Muscle of leg (tissue), 11 donors: ENCODE data around the gene CAPN14. TPM values are rescaled to one million over a fixed set of nuclear protein-coding genes. Genes with fewer than 3 reads are reported as not detected.

Source experiments
- DNase-seq: peaks from one replicate; pipeline ENCODE4 v3.0.0; 2013
- H3K27ac ChIP-seq: one replicate; pipeline ENCODE4 v1.5.1; 2013; ENCODE audit warnings: mild to moderate bottlenecking, low read length, control low read depth
- H3K27me3 ChIP-seq: one replicate; pipeline ENCODE4 v1.6.1; 2013; ENCODE audit warnings: low read length; ENCODE audit not compliant: control insufficient read depth, insufficient read depth
- H3K36me3 ChIP-seq: one replicate; pipeline ENCODE4 v1.6.1; 2013; ENCODE audit warnings: low read length; ENCODE audit not compliant: control insufficient read depth, insufficient read depth
- H3K4me1 ChIP-seq: one replicate; pipeline ENCODE4 v1.6.1; 2013; ENCODE audit warnings: low read length; ENCODE audit not compliant: control insufficient read depth, insufficient read depth
- H3K4me3 ChIP-seq: one replicate; pipeline ENCODE4 v1.5.1; 2013; ENCODE audit warnings: low read length, control low read depth
- H3K9me3 ChIP-seq: replicated peaks from 2 replicates; pipeline ENCODE4 v1.6.1; 2013; ENCODE audit warnings: low read depth, low read length; ENCODE audit not compliant: control insufficient read depth
- WGBS: methylation state at CpG from one replicate; pipeline ENCODE4 v1.1.5; 2013; ENCODE audit warnings: missing lambda C conversion rate; ENCODE audit not compliant: insufficient coverage; 5-methylcytosine and 5-hydroxymethylcytosine counted together
- polyA plus RNA-seq, 8 donors: library from polyadenylated mRNA; unstranded; fragments of 120-200 nt; gene quantifications; one replicate each; pipeline versions ENCODE4 v1.2.1 to v1.2.3, GENCODE V29; 2013; ENCODE audit warnings: inconsistent platforms in 1 of 8, low replicate concordance in 1 of 8; ENCODE audit not compliant: insufficient read length in 8 of 8, insufficient read depth in 1 of 8
- total RNA-seq: library from RNA; stranded (reverse); fragments of 120-200 nt; gene quantifications from one replicate; pipeline ENCODE4 v1.2.4, GENCODE V29; 2013

Gene CAPN14
- total and polyA plus RNA-seq, 9 donors: 0.04 to 0.09 (median 0.06) TPM; not detected in 3

GRCh38 chr2:31150120-31150670, 67.1 kb downstream of the CAPN14 start:
- WGBS: 75% methylated on average over 2 of the region's 6 CpGs
- no peaks in the 10 kb centered on the region for H3K9me3 ChIP-seq
- no peaks in the 10 kb centered on the region for H3K36me3 ChIP-seq
- H3K4me3 ChIP-seq: no peak overlapping the region
- no peak overlapping the region for H3K27ac ChIP-seq
- H3K4me1 ChIP-seq: no peaks in the 10 kb centered on the region
- no peak for DNase-seq
- H3K27me3 ChIP-seq: peaks cover 9% of the 10 kb centered on the region

- no peak overlapping the region for H3K4me3 ChIP-seq
- DNase-seq: no peak
- WGBS: no CpG with 5 or more reads among the region's 2 CpGs
These were observed 68.8 kb downstream of the CAPN14 start for GRCh38 chr2:31148514-31148913.

GRCh38 chr2:31147645-31148044, 69.7 kb downstream of the CAPN14 start:
- Histone ChIP-seq H3K9me3 (no peaks in the 10 kb centered on the region), H3K4me1 (no peaks in the 10 kb centered on the region), H3K36me3 (no peaks in the 10 kb centered on the region), H3K4me3 (no peak overlapping the region), H3K27ac (no peak overlapping the region), H3K27me3 (peaks cover 9% of the 10 kb centered on the region)
- 58% methylated on average over 5 of the region's 5 CpGs for WGBS
- no peak for DNase-seq

More at GRCh38 chr2:31148514-31148913, 68.8 kb downstream of the CAPN14 start:
- no peaks in the 10 kb centered on the region for H3K9me3 ChIP-seq
- no peak overlapping the region for H3K27ac ChIP-seq
- H3K36me3 ChIP-seq: no peaks in the 10 kb centered on the region
- H3K27me3 ChIP-seq: peaks cover 9% of the 10 kb centered on the region
- no peaks in the 10 kb centered on the region for H3K4me1 ChIP-seq

GRCh38 chr2:31142110-31142509, 75.2 kb downstream of the CAPN14 start:
- Histone ChIP-seq H3K4me3 (no peak overlapping the region), H3K36me3 (no peaks in the 10 kb centered on the region), H3K27me3 (peaks cover 44% of the 10 kb centered on the region), H3K27ac (no peak overlapping the region), H3K4me1 (peaks cover 15% of the 10 kb centered on the region), H3K9me3 (no peaks in the 10 kb centered on the region)
- WGBS: 57% methylated on average over 1 of the region's 3 CpGs
- no peak for DNase-seq

- H3K27me3 ChIP-seq: peaks cover 49% of the 10 kb centered on the region
- peaks cover 16% of the 10 kb centered on the region for H3K4me1 ChIP-seq
- whole genome bisulfite sequencing: 71% methylated on average over 10 of the region's 15 CpGs
- H3K36me3 ChIP-seq: no peaks in the 10 kb centered on the region
- no peaks in the 10 kb centered on the region for H3K9me3 ChIP-seq
- no peak overlapping the region for H3K4me3 ChIP-seq
- DNase-seq: no peak
- no peak overlapping the region for H3K27ac ChIP-seq
These were observed 75.8 kb downstream of the CAPN14 start for GRCh38 chr2:31141443-31142085.

GRCh38 chr2:31140151-31140550, 77.2 kb downstream of the CAPN14 start:
- Histone ChIP-seq H3K9me3 (no peaks in the 10 kb centered on the region), H3K4me3 (no peak overlapping the region), H3K27ac (no peak overlapping the region), H3K27me3 (peaks cover 60% of the 10 kb centered on the region), H3K36me3 (no peaks in the 10 kb centered on the region), H3K4me1 (peaks cover 16% of the 10 kb centered on the region)
- WGBS: 89% methylated on average over 7 of the region's 8 CpGs
- no peak for DNase-seq

GRCh38 chr2:31139671-31140070, 77.6 kb downstream of the CAPN14 start:
- peaks cover 61% of the 10 kb centered on the region for H3K27me3 ChIP-seq
- peaks cover 16% of the 10 kb centered on the region for H3K4me1 ChIP-seq
- no peak for DNase-seq
- no peak overlapping the region for H3K4me3 ChIP-seq
- no peaks in the 10 kb centered on the region for H3K36me3 ChIP-seq
- 89% methylated on average over 1 of the region's 4 CpGs for WGBS
- H3K27ac ChIP-seq: no peak overlapping the region
- no peaks in the 10 kb centered on the region for H3K9me3 ChIP-seq

GRCh38 chr2:31138037-31138962, 79.0 kb downstream of the CAPN14 start, which contains the start of gene GALNT14:
Gene GALNT14 (minus strand): TSS chr2:31138440. CDS start chr2:31138086, 354 bp downstream.
- peaks cover 65% of the 10 kb centered on the region for H3K27me3 ChIP-seq
- no peaks in the 10 kb centered on the region for H3K36me3 ChIP-seq
- under 1% methylated on average over 87 of the region's 95 CpGs for WGBS
- H3K27ac ChIP-seq: no peak within 1 kb of the TSS
- peak; percentile 52 for DNase-seq
- H3K4me1 ChIP-seq: peaks cover 16% of the 10 kb centered on the region
- H3K4me3 ChIP-seq: peak within 1 kb of the TSS; percentile 40
- no peaks in the 10 kb centered on the region for H3K9me3 ChIP-seq

- Histone ChIP-seq H3K4me3 (peak overlapping the region; percentile 40), H3K9me3 (no peaks in the 10 kb centered on the region), H3K27ac (no peak overlapping the region), H3K36me3 (no peaks in the 10 kb centered on the region), H3K4me1 (peaks cover 16% of the 10 kb centered on the region), H3K27me3 (peaks cover 65% of the 10 kb centered on the region)
- peak; percentile 25 for DNase-seq
- under 1% methylated on average over 72 of the region's 72 CpGs for WGBS
These were observed 79.9 kb downstream of the CAPN14 start for GRCh38 chr2:31137211-31138036.
